IPS DF 6.9 (cell line): ENCODE results near the gene BCL6B.

Experiments
- DNase-seq: peaks from one replicate; pipeline ENCODE4 v3.0.0-alpha.2; 2013; ENCODE audit warnings: low read depth, low spot score
- H3K27ac ChIP-seq: one replicate; pipeline ENCODE4 v1.5.1; 2013; ENCODE audit warnings: low read length, control low read depth
- H3K27me3 ChIP-seq: 2 replicates; pipeline ENCODE4 v1.6.1; 2013; ENCODE audit warnings: mild to moderate bottlenecking, low read length; ENCODE audit not compliant: control insufficient read depth, insufficient read depth
- H3K36me3 ChIP-seq: 2 replicates; pipeline ENCODE4 v1.6.1; 2013; ENCODE audit warnings: low read length; ENCODE audit not compliant: control insufficient read depth, insufficient read depth
- H3K4me1 ChIP-seq: 2 replicates; pipeline ENCODE4 v1.6.1; 2013; ENCODE audit warnings: low read length; ENCODE audit not compliant: control insufficient read depth, insufficient read depth
- H3K4me3 ChIP-seq: 2 replicates; pipeline ENCODE4 v1.5.1; 2013; ENCODE audit warnings: mild to moderate bottlenecking, low read length
- H3K9me3 ChIP-seq: 2 replicates; pipeline ENCODE4 v1.6.1; 2013; ENCODE audit warnings: low read length, inconsistent platforms; ENCODE audit not compliant: control insufficient read depth, insufficient read depth
- WGBS: extraction: QIAGEN DNeasy Blood & Tissue Kit; methylation state at CpG from one replicate; pipeline ENCODE4 v1.1.7; 2013; ENCODE audit warnings: mixed read lengths, missing lambda C conversion rate; ENCODE audit not compliant: insufficient read length, insufficient coverage; 5-methylcytosine and 5-hydroxymethylcytosine counted together

The BCL6B gene

DNA sequence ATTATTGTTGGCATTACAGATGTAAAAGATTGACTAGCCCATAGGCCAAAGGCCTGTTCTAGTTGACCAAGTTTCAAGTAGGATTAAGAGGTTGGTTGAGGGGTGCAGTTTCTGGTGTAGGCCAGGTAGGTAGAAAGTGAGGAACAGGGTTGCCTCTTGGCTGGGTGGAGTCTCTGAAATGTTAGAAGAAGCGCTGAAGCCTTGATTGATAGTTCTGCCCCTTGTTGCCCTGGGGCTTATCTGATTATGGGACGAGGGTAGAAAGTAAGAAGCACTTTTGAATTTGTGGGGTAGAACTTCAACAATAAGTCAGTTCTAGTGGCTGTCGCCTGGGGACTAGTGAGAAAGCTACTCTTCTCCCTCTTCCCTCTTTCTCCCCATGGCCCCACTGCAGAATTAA lies 6.2 kb downstream of the BCL6B start:
- Histone ChIP-seq H3K9me3 (no peaks in the 10 kb centered on the region), H3K36me3 (peaks cover 6% of the 10 kb centered on the region), H3K27me3 (no peaks in the 10 kb centered on the region), H3K4me3 (no peak overlapping the region), H3K4me1 (peaks cover under 1% of the 10 kb centered on the region; the same call in 1 of the 2 replicates), H3K27ac (no peak overlapping the region)
- DNase-seq = no peak
- no CpG with 5 or more reads among the region's 3 CpGs for WGBS

DNA sequence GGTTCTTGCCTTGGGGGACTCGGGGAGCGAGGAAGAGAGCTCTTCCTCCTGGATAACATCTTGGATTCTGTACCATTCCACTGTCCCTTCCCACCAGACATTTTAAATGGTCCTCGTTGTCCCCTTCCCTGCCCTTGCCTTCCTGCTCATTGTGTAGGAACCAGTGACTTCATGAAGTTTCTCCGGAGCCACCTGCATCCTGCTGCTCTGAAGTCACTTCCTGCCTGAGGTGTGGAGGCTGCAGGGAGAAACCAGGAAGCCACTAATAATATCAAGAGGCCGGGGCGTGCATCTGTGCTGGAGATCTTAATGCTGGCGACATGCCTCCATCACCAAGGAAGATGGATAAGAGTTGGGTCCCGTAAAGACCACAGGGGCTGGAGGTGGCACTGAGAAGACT lies 6.8 kb downstream of the BCL6B start:
- H3K27me3 ChIP-seq = no peaks in the 10 kb centered on the region
- no CpG with 5 or more reads among the region's 8 CpGs for WGBS
- peaks cover 6% of the 10 kb centered on the region for H3K36me3 ChIP-seq
- no peak overlapping the region for H3K4me3 ChIP-seq
- H3K9me3 ChIP-seq = no peaks in the 10 kb centered on the region
- no peak overlapping the region for H3K27ac ChIP-seq
- H3K4me1 ChIP-seq = no peaks in the 10 kb centered on the region
- DNase-seq = no peak

DNA sequence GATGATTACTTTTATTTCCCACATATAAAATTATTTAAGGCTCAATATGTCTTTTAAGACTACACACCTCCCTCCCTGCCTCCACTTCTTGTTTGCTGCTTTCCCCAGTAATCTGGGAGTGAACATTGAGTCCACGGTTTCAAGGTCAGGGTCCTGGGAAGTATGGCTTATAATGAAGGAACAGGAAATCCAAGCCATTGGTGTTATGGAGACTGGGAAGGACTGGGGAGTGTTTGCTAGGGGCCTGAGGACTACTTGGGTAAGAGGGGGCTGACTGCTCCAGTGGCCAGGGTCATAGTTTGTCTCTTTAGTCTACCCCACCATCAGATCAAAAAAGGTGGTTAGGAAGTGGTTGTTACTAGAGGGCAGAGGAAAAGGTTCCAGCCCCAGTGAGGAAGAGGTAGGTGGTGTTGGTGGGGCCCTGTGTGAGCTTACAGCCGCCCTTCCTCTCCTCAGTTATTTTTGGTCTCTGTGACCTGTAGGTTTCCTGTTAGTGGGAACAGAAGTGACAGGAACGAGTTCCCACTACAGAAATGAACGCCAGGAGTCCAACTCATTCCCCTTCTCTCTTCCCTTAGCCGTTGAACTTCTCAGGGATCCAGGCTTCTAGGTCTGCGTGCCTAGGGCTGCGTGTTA lies 12.2 kb downstream of the BCL6B start:
- WGBS = no CpG with 5 or more reads among the region's 7 CpGs
- Histone ChIP-seq H3K4me1 (no peaks in the 10 kb centered on the region), H3K9me3 (no peaks in the 10 kb centered on the region), H3K4me3 (peak overlapping the region; percentile 72; the same call in 1 of the 2 replicates), H3K27me3 (no peaks in the 10 kb centered on the region), H3K36me3 (no peaks in the 10 kb centered on the region), H3K27ac (no peak overlapping the region)
- DNase-seq = no peak

DNA sequence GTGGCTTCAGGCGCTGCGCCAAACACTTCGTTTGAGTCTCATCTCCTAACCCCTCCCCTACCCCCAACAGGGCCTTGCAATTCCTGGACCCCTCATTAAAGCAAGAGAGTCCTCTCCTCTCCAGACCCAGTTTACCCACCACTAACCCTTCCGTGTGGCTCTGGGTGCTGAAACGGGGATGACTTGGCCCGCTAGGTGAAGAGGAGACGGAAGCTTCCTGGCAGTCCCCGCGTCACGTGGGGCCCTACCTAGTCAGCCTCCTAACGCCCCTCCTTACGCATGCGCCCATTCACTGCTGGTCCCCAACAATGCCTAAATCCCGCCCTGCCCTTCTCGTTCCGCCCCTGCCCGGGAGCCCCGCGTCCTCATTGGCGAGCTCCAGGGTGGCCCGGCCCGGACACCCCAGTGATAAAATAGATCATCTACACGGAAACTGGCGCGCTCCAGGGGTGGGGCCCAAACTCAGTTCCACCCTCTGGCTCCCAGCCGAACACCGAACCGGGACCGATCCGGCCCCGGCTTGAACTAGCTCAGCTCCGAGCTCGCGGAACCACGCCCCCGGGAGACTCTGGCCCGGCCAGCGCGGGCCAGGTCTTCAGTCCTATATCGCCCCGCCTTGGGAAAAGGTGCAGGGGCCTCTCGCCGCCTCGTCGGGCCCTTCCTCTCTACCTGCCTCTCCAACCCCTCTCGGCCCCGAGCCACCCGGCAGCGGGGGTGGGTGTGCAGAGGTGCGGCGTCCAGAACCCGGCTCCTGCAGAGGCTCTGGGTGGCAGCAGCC lies 12.9 kb downstream of the BCL6B start, which contains the start of gene SLC16A13:
TSS of gene SLC16A13 (plus strand) at position 425 of the 778 bp plus-strand sequence. CDS start 368 bp downstream, outside the sequence.
- Histone ChIP-seq H3K9me3 (no peaks in the 10 kb centered on the region), H3K27me3 (no peaks in the 10 kb centered on the region), H3K4me3 (peak within 1 kb of the TSS; percentile 72), H3K4me1 (no peaks in the 10 kb centered on the region), H3K36me3 (no peaks in the 10 kb centered on the region), H3K27ac (no peak within 1 kb of the TSS)
- no CpG with 5 or more reads among the region's 52 CpGs for WGBS
- DNase-seq = no peak

DNA sequence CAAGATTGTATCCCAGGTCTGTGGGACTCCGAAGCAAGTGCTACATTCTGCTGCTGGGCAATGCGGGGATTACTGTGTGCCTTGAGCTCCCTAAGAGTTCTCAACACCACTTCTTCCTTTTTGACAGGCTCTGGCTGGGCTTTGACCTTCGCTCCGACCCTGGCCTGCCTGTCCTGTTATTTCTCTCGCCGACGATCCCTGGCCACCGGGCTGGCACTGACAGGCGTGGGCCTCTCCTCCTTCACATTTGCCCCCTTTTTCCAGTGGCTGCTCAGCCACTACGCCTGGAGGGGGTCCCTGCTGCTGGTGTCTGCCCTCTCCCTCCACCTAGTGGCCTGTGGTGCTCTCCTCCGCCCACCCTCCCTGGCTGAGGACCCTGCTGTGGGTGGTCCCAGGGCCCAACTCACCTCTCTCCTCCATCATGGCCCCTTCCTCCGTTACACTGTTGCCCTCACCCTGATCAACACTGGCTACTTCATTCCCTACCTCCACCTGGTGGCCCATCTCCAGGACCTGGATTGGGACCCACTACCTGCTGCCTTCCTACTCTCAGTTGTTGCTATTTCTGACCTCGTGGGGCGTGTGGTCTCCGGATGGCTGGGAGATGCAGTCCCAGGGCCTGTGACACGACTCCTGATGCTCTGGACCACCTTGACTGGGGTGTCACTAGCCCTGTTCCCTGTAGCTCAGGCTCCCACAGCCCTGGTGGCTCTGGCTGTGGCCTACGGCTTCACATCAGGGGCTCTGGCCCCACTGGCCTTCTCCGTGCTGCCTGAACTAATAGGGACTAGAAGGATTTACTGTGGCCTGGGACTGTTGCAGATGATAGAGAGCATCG lies 15.4 kb downstream of the BCL6B start:
- WGBS = no CpG with 5 or more reads among the region's 19 CpGs
- H3K27ac ChIP-seq = no peak overlapping the region
- peaks cover 5% of the 10 kb centered on the region; the same call in 1 of the 2 replicates for H3K27me3 ChIP-seq
- no peak overlapping the region for H3K4me3 ChIP-seq
- H3K36me3 ChIP-seq = no peaks in the 10 kb centered on the region
- H3K4me1 ChIP-seq = peaks cover 7% of the 10 kb centered on the region
- no peak for DNase-seq
- no peaks in the 10 kb centered on the region for H3K9me3 ChIP-seq

DNA sequence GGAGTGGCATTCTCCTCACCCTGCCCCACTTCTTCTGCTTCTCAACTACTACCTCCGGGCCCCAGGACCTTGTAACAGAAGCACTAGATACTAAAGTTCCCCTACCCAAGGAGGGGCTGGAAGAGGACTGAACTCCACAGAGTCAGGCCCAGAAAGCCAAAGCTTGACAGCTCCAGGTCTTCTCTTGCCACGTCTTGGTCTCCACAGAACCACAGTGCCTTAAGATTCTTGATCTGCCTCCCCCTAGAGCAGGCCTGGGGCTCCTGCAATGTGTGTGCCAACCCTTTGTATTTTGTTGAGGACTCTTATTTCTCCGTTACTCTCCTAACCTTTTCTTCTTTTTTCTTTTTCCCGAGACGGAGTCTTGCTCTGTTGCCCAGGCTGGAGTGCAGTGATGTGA lies 17.0 kb downstream of the BCL6B start:
- no peak overlapping the region for H3K27ac ChIP-seq
- H3K4me3 ChIP-seq = no peak overlapping the region
- H3K9me3 ChIP-seq = no peaks in the 10 kb centered on the region
- H3K36me3 ChIP-seq = no peaks in the 10 kb centered on the region
- H3K27me3 ChIP-seq = peaks cover 11% of the 10 kb centered on the region; the same call in 1 of the 2 replicates
- H3K4me1 ChIP-seq = peaks cover 7% of the 10 kb centered on the region
- WGBS = no CpG with 5 or more reads among the region's 5 CpGs
- no peak for DNase-seq

DNA sequence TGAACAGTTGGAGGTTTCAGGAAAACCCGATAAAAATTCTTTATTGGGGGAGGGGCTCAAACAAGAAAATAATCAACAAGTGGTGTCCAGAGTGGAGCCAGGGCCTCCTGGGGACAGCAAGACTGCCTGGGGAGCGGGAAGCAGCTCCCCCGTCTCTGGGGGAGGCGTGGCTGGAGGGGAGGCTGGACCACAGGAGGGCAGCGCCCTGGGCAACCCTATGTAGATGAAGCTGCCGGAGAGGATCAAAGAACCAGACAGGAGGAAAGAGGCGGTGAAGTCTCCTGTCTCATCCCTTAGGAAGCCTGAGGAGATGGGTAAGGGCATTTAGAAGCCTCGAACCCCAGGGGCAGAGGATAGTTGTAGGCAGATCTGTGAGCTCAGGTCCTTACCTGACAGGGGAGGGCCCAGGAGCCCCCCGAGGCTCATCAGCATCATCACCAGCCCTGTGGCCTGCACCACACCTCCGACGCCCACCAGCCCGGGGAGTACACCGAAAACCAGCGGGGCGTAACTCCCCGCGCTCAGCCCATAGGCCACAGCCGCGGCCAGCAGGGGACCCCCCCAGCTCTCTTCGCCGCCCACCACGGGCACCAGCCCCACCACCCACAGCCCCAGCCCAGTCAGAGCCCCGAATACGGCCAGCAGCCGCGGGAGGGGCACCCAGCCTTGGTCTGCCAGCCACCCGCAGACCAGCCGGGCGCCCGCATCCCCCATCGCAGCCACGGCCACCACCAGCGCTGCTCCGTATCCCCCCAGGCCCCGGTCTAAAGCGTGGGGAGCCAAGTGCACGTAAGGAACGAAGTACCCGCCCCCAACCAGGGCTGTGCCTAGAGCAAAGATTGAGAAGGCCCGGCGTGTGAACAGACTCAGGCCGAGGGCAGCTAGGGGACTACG lies 19.0 kb downstream of the BCL6B start:
- DNase-seq = no peak
- no CpG with 5 or more reads among the region's 43 CpGs for WGBS

DNA sequence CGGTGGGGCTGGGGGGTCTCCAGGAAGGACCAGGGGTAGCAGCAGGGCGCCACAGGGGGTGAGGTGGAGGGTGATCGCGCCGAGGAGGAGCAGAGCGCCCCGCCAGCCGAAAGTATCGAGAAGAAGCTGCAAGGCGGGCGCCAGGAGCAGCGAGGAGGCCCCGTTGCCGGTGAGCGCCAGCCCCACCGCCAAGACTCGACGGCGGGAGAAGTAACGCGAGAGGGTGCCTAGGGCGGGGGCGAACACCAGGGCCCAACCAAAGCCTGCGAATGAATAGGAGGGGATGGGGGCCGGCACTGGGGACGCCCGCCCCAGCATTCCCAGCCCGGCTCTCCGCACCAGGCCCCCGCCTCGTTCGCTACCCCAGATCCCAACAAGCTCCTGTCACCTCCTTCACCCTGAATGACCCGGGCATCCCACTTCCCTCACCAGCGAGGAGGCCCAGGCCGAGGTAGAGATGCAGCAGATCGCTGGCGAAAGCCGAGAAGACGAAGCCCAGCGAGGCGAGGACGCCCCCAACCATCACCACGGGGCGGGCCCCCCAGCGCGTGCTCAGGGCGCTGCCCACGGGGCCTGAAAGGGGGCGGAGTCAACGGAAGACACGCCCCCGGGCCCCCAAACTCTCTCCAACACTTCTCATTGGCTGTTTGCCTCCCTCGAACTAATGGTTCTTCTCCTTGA lies 19.8 kb downstream of the BCL6B start:
- Histone ChIP-seq H3K27ac (no peak overlapping the region), H3K36me3 (no peaks in the 10 kb centered on the region), H3K4me3 (peak overlapping the region; percentile 38; the same call in 1 of the 2 replicates), H3K4me1 (peaks cover 7% of the 10 kb centered on the region), H3K9me3 (no peaks in the 10 kb centered on the region), H3K27me3 (peaks cover 11% of the 10 kb centered on the region; the same call in 1 of the 2 replicates)
- no CpG with 5 or more reads among the region's 53 CpGs for WGBS
- no peak for DNase-seq

More for the DNA sequence above, 19.0 kb downstream of the BCL6B start:
- no peaks in the 10 kb centered on the region for H3K36me3 ChIP-seq
- H3K4me3 ChIP-seq = peak overlapping the region; percentile 38; the same call in 1 of the 2 replicates
- H3K27me3 ChIP-seq = peaks cover 11% of the 10 kb centered on the region; the same call in 1 of the 2 replicates
- no peak overlapping the region for H3K27ac ChIP-seq
- H3K4me1 ChIP-seq = peaks cover 7% of the 10 kb centered on the region
- H3K9me3 ChIP-seq = no peaks in the 10 kb centered on the region

DNA sequence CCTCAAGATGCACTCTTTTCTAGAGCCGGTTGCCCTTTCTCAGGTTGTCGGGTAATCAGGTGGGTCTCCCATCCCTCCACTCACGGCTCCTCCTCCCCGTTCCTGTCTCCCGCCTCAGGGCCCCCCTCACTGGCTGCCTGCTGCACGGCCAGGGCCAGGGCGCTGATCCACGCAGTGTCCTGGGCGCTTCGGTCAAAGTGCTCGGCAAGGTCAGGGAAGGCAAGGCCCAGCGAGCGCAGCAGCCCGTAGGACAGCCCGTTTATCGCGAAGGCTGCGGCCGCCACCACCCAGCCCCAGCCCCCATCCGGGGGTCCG lies 20.3 kb downstream of the BCL6B start:
- no CpG with 5 or more reads among the region's 21 CpGs for WGBS
- Histone ChIP-seq H3K27me3 (peaks cover 11% of the 10 kb centered on the region; the same call in 1 of the 2 replicates), H3K9me3 (no peaks in the 10 kb centered on the region), H3K27ac (no peak overlapping the region), H3K4me3 (peak overlapping the region; percentile 38; the same call in 1 of the 2 replicates), H3K36me3 (no peaks in the 10 kb centered on the region), H3K4me1 (peaks cover 7% of the 10 kb centered on the region)
- no peak for DNase-seq
